CD4-positive, alpha-beta T cell treated with Interleukin-17A for 1 hour (primary cell): ENCODE results near the gene HSD17B1.
"Not testable (repeated sequence)": the region's sequence is repeated elsewhere in the genome, so short reads cannot be mapped to it uniquely, and the experiment has no call there.

Experiments
- DNase-seq: peaks from one replicate; pipeline ENCODE4 v3.0.0-alpha.2; 2020

Gene HSD17B1

GRCh38 chr17:42526031-42526444, 26.7 kb upstream of the HSD17B1 start:
- DNase-seq = no peak

- no peak for DNase-seq
These were observed 24.8 kb upstream of the HSD17B1 start for GRCh38 chr17:42527932-42528331.

GRCh38 chr17:42529061-42529460, 23.7 kb upstream of the HSD17B1 start:
- no peak for DNase-seq

- DNase-seq = no peak
These were observed 21.7 kb upstream of the HSD17B1 start for GRCh38 chr17:42530952-42531454.

GRCh38 chr17:42531455-42532354, 21.0 kb upstream of the HSD17B1 start:
- DNase-seq = peak; percentile 57

- DNase-seq = no peak
These were observed 17.3 kb upstream of the HSD17B1 start for GRCh38 chr17:42535155-42536047.

GRCh38 chr17:42536048-42536371, 16.7 kb upstream of the HSD17B1 start, which contains the start of gene NAGLU:
NAGLU (plus strand) TSS chr17:42536241; CDS start chr17:42536273, 32 bp downstream.
- peak; percentile 81 for DNase-seq

- peak; percentile 67 for DNase-seq
These were observed 16.2 kb upstream of the HSD17B1 start for GRCh38 chr17:42536372-42537155.

GRCh38 chr17:42537156-42537805, 15.4 kb upstream of the HSD17B1 start:
- no peak for DNase-seq

GRCh38 chr17:42537826-42538451, 14.8 kb upstream of the HSD17B1 start:
- no peak for DNase-seq

GRCh38 chr17:42538482-42538881, 14.2 kb upstream of the HSD17B1 start:
- no peak for DNase-seq

- DNase-seq = not testable (repeated sequence)
These were observed 12.2 kb upstream of the HSD17B1 start for GRCh38 chr17:42540558-42540957.

- DNase-seq = no peak
These were observed 11.5 kb upstream of the HSD17B1 start for GRCh38 chr17:42541041-42541833.

GRCh38 chr17:42543190-42544079, 9.3 kb upstream of the HSD17B1 start:
- no peak for DNase-seq

GRCh38 chr17:42544874-42545283, 7.8 kb upstream of the HSD17B1 start:
- DNase-seq = no peak

GRCh38 chr17:42545755-42546505, 6.8 kb upstream of the HSD17B1 start:
- DNase-seq = not testable (repeated sequence)

- DNase-seq = no peak
These were observed 5.7 kb upstream of the HSD17B1 start for GRCh38 chr17:42547001-42547461.

- no peak for DNase-seq
These were observed 5.0 kb upstream of the HSD17B1 start for GRCh38 chr17:42547698-42548069.
